HG02981 (cell line): ENCODE results near the gene GOLGA8J.
"Not testable (repeated sequence)": the region's sequence is repeated elsewhere in the genome, so short reads cannot be mapped to it uniquely, and the experiment has no call there.

Experiments used
- ATAC-seq: cut with Tn5 transposase; IDR thresholded peaks from one replicate; pipeline ENCODE4 v1.9.1; 2021; ENCODE audit warnings: mild to moderate bottlenecking, moderate library complexity; ENCODE audit not compliant: unreplicated experiment

The GOLGA8J gene

GRCh38 chr15:30082655-30083054, at the start of gene GOLGA8J:
TSS of gene GOLGA8J (plus strand) at chr15:30082955. CDS start at chr15:30083053, 98 bp downstream.
- ATAC-seq, result not testable (repeated sequence)

GRCh38 chr15:30033211-30033610, 49.5 kb upstream of the GOLGA8J start:
- no peak for ATAC-seq

- no peak for ATAC-seq
Observed at GRCh38 chr15:30033763-30034162, 49.0 kb upstream of the GOLGA8J start.

GRCh38 chr15:30036036-30036703, 46.6 kb upstream of the GOLGA8J start:
- no peak for ATAC-seq

- no peak for ATAC-seq
Observed at GRCh38 chr15:30038667-30039523, 43.9 kb upstream of the GOLGA8J start.

- no peak for ATAC-seq
Observed at GRCh38 chr15:30041868-30042267, 40.9 kb upstream of the GOLGA8J start.

- ATAC-seq, result no peak
Observed at GRCh38 chr15:30042556-30042955, 40.2 kb upstream of the GOLGA8J start.

GRCh38 chr15:30043211-30043655, 39.5 kb upstream of the GOLGA8J start:
- no peak for ATAC-seq

- ATAC-seq, result no peak
Observed at GRCh38 chr15:30044377-30044776, 38.4 kb upstream of the GOLGA8J start.

- ATAC-seq, result not testable (repeated sequence)
Observed at GRCh38 chr15:30044826-30045225, 37.9 kb upstream of the GOLGA8J start.

- not testable (repeated sequence) for ATAC-seq
Observed at GRCh38 chr15:30045248-30046041, 37.3 kb upstream of the GOLGA8J start.

GRCh38 chr15:30046430-30046829, 36.3 kb upstream of the GOLGA8J start:
- ATAC-seq, result no peak

GRCh38 chr15:30055604-30056003, 27.2 kb upstream of the GOLGA8J start:
- ATAC-seq, result no peak

GRCh38 chr15:30056166-30056565, 26.6 kb upstream of the GOLGA8J start:
- ATAC-seq, result no peak

- ATAC-seq, result no peak
Observed at GRCh38 chr15:30059771-30060170, 23.0 kb upstream of the GOLGA8J start.

- no peak for ATAC-seq
Observed at GRCh38 chr15:30062881-30063280, 19.9 kb upstream of the GOLGA8J start.

- ATAC-seq, result no peak
Observed at GRCh38 chr15:30063835-30064546, 18.8 kb upstream of the GOLGA8J start.

GRCh38 chr15:30065025-30065801, 17.5 kb upstream of the GOLGA8J start:
- no peak for ATAC-seq

GRCh38 chr15:30068326-30068725, 14.4 kb upstream of the GOLGA8J start:
- ATAC-seq, result no peak

GRCh38 chr15:30072630-30073029, 10.1 kb upstream of the GOLGA8J start:
- no peak for ATAC-seq
